PC-9 (cell line): ENCODE data around the gene PCDHGB5.

Experiments
- EZH2 ChIP-seq: fragments of 200-600 bp; sonication (generic); IDR thresholded peaks from 2 replicates; pipeline ENCODE4 v1.8.0; 2017; ENCODE audit warnings: antibody characterized with exemption, low read depth
- TF ChIP-seq, protein P1 (sequence below): fragments of 200-600 bp; sonication (generic); conservative IDR thresholded peaks from 2 replicates; pipeline ENCODE4 v1.6.1; 2017; ENCODE audit warnings: mixed run types, antibody characterized with exemption, mild to moderate bottlenecking, moderate library complexity

DNA sequence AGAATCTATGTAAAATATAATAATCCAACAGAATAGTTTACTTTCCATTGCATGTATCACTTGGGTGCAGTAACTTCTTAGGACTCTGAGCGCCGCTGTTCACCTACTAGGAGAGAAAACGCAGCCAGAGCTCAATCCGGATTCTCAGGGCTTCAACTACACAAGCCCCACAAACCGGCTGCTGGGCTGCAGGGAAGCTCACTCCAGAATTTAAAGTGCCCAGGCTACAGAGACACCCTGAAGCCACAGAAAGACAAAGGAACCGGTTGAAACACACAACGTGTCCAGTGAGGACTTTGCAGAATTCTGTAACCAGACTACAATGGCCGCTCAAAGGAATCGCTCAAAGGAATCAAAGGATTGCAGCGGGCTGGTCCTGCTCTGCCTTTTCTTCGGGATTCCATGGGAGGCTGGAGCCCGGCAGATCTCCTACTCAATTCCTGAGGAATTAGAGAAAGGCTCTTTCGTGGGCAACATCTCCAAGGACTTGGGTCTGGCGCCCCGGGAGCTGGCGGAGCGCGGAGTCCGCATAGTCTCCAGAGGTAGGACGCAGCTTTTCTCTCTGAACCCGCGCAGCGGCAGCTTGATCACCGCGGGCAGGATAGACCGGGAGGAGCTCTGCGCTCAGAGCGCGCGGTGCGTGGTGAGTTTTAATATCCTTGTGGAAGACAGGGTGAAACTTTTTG lies 15.2 kb downstream of the PCDHGB5 start, which contains the start of gene PCDHGA10:
- no peak for TF ChIP-seq EZH2
- TF ChIP-seq, protein P1, sequence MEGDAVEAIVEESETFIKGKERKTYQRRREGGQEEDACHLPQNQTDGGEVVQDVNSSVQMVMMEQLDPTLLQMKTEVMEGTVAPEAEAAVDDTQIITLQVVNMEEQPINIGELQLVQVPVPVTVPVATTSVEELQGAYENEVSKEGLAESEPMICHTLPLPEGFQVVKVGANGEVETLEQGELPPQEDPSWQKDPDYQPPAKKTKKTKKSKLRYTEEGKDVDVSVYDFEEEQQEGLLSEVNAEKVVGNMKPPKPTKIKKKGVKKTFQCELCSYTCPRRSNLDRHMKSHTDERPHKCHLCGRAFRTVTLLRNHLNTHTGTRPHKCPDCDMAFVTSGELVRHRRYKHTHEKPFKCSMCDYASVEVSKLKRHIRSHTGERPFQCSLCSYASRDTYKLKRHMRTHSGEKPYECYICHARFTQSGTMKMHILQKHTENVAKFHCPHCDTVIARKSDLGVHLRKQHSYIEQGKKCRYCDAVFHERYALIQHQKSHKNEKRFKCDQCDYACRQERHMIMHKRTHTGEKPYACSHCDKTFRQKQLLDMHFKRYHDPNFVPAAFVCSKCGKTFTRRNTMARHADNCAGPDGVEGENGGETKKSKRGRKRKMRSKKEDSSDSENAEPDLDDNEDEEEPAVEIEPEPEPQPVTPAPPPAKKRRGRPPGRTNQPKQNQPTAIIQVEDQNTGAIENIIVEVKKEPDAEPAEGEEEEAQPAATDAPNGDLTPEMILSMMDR = peak; percentile 86
